LNCaP clone FGC (cell line): ENCODE data around the gene TCTN2.

Experiments
- DNase-seq: peaks from one replicate; pipeline ENCODE4 v3.0.0-alpha.2; 2011; ENCODE audit warnings: low read depth
- H3K4me3 ChIP-seq: 2 replicates; pipeline ENCODE4 v1.5.1; 2011; ENCODE audit warnings: mild to moderate bottlenecking, low read depth, low read length, control low read depth
- CTCF ChIP-seq: IDR thresholded peaks from 2 replicates; pipeline ENCODE4 v1.5.1; 2012; ENCODE audit warnings: mild to moderate bottlenecking; ENCODE audit not compliant: control insufficient read depth, insufficient read depth; ENCODE audit errors: extremely low read depth

TCTN2 gene

DNA sequence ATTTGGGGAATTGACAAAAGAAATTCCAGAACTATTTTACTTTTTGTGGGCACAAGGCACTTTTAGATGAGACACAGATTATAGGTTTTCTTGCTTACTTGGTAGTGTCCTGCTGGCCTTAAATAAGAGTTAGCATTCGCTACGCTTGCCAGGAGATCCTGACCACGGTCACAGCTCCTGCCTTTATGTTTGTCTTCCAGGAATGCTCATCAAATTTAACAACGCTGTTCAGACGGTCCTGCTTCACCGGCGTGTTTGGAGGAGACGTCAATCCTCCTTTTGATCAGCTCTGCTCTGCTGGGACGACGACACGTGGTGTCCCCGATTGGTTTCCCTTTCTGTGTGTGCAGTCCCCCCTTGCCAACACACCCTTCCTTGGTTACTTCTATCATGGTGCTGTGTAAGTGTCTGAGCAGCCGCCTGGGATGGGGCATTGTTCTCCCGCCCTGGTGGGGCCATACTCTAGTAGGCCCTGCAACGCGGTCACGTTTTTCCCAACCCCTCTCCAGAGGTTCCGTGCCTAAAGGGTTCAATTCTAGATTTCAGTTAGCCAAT lies 15.8 kb downstream of the TCTN2 start:
- TF ChIP-seq CTCF, result no peak
- DNase-seq, result peak; percentile 66
- no peak overlapping the region for H3K4me3 ChIP-seq

DNA sequence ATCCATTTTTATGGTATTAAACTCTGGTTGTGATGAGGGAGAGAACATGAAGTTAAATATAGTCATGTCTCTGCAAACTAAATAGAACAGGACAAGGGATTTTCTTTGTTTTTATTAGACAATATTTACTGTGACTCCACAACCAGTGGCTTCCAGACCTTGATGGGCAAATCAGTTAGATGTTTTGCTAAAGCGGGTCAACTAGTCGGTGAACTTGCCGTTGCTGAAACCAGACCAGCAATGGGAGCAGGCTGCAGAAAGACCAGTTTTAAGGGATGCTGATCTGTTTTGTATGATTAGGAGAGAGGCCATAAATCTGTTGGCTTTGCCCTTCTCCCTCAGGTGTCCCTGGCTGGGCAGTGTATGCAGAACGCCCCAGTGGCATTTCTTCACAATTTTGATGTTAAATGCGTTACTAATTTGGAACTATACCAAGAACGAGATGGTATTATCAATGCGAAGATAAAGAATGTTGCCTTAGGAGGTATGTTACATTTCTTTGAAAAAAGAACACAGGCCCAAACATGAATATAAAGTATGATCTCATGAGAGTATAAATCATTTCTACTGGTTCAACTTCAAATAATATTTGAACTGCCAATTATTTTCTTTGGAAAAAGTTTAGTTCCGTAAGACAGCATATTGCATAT lies 19.4 kb downstream of the TCTN2 start:
- H3K4me3 ChIP-seq, result no peak overlapping the region
- DNase-seq, result peak; percentile 94
- no peak for TF ChIP-seq CTCF

GRCh38 chr12:123696207-123696606 lies 25.3 kb downstream of the TCTN2 start:
- H3K4me3 ChIP-seq, result 0 out of 2 replicates have a peak overlapping the region, but pooled peaks have one; percentile 5
- peak; percentile 88 for DNase-seq
- TF ChIP-seq CTCF, result no peak

- TF ChIP-seq CTCF, result 0 out of 2 replicates have a peak, but pooled peaks have one; percentile 17
- DNase-seq, result no peak
- H3K4me3 ChIP-seq, result 0 out of 2 replicates have a peak overlapping the region, but pooled peaks have one; percentile 5
These were observed 25.7 kb downstream of the TCTN2 start for GRCh38 chr12:123696646-123697045.

- H3K4me3 ChIP-seq, result no peak overlapping the region
- no peak for DNase-seq
- TF ChIP-seq CTCF, result no peak
These were observed 35.0 kb downstream of the TCTN2 start for GRCh38 chr12:123705935-123706334.

DNA sequence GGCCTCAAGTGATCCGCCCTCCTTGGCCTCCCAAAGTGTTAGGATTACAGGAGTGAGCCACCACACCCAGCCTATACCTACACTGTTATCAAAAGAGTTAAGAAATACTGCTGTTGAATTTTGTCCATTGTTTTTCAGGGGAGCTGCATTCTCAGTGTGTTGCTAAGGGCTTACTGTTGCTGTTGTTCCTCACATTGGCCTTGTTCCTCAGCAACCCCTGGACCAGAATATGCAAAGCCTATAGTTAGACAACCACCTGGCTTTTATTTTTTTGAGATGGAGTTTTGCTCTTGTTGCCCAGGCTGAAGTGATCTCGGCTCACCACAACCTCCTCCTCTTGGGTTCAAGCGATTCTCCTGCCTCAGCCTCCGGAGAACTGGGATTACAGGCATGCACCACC lies 36.6 kb downstream of the TCTN2 start:
- H3K4me3 ChIP-seq, result no peak overlapping the region
- DNase-seq, result no peak
- no peak for TF ChIP-seq CTCF
